Fibroblast of skin of back (primary cell): ENCODE measurements around the gene COX19.

Experiments used
- DNase-seq: peaks from one replicate; pipeline ENCODE4 v3.0.0-alpha.2; 2013

The COX19 gene

DNA sequence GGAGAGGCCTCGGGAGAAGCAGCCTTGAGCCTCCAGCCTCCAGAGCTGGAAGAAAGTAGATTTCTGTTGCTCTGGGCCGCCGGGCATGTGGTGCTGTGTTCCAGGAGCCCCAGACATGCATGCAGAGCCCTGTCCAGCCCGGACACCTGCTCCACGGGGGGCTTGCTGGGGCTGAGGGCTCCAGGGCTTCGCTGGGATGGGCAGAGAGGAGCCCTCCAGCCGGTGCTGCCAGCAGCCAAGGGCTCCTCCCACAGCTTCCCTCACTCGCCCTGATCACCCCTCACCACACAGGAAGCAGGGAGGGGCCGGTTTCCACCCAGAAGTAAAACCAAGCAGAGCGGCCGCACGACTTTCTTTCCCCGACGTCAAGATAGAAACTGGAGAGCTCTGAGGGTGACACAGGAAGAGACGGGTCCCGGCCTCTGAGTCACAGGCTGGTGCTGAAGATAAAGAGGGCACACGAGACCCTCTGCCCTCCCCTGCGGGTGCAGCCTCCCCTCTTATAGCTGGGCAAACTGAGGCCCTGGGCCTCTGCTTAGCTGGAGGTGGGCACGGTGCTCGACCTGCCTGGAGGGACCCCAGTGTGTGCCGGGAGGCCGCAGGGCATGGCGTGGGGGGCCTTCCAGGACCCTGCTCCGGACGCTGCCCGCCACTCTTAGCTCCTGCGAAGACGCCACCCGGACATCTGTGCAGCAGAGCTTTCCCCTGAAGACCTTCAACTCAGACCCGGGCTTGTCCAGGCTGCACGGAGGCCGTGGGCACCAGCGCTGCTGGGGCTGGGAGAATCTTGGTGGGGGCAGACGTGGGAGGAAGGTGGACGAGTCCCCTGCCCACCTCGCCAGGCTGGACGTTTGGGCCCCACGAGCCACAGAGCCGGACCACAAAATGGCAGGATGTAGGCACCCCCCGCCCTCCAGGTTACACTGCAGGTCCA is 52.0 kb downstream of the COX19 start:
- DNase-seq, result peak; percentile 66

DNA sequence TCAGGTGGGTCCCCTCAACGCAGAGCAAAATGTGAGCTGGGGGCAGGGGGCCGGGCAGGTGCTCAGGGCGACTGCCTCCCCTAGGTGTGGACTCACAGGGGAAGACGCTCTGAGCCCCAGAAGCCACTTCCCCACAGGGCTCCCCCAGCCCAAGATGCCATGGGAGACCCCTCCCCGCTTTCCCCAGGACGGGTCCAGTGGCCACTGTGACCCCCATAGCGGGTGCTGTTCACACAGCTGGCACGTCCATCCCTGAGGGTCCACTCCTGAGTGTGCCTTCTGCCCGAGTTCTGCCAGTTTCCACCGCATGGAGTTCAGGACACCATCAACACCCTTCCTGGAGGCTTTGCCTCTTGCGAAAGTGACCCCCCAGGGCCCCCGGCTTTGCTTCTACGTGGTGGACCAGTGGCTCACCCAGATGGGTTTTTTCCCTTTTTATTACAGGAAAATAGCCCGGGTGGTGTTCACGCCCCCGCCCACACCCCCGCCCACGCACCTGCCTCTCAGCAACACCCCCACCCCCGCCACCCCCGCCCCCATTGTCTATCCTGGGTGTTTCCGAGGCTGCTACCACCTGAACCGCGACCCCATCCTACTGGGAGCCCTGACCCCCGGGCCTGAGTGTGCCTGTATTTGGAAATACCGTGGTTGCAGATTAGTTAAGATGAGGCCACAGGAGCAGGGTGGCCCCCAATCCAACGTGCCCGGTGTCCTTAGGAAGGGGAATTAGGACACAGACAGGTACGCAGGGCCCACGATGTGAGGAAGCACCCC is 52.8 kb downstream of the COX19 start:
- no peak for DNase-seq

DNA sequence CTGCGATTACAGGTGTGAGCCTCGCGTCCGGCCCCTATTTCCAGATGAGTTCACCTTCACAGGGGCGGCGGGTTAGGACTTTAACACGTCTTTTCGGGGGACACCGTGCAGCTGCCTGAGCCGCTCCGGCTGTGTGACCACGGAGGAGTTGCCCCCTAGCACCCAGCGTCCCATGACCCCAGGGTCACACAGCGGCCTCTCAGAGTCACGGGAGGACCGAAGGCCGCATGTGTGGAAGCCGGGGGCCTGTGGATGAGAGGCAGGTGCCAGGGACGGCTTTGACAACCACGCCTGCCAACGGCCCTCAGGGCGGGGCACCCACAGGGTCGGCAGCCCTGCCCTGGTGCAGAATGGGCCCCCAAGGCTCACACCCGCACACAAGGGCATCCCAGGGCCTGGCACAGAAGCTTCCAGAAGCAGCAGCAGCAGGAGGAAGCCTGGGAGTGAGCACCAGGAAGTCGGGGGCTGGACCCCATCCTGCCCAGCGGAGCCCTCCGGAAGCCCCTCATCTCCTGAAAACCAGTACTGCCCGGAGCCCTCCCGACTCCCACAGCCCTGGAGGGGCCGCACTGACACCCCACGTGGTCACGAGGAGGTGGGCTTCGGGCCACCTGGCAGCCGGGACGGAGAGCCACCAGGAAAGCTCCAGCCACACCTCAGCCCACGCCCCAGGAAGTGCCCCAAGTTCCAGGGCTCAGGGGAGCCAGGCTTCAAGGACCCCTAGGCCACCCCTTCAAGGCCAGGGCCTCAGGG is 53.6 kb downstream of the COX19 start:
- DNase-seq, result no peak

DNA sequence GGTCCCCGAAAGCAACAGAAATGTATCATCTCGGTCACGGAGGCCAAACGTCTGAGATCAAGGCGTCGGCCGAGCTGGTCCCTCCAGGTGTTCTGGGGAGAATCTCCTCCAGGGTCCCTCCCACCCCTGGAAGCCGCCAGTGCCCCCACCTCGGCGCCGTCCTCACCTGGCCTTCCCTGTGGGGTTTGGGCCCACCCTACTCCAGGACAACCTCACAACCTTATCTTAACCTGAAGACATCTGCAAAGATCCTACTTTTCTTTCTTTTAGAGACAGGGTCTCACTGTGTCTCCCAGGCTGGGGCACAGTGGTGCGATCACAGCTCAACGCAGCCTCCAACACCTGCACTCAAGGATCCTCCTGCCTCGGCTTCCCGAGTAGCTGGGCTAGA is 54.3 kb downstream of the COX19 start:
- DNase-seq, result no peak

DNA sequence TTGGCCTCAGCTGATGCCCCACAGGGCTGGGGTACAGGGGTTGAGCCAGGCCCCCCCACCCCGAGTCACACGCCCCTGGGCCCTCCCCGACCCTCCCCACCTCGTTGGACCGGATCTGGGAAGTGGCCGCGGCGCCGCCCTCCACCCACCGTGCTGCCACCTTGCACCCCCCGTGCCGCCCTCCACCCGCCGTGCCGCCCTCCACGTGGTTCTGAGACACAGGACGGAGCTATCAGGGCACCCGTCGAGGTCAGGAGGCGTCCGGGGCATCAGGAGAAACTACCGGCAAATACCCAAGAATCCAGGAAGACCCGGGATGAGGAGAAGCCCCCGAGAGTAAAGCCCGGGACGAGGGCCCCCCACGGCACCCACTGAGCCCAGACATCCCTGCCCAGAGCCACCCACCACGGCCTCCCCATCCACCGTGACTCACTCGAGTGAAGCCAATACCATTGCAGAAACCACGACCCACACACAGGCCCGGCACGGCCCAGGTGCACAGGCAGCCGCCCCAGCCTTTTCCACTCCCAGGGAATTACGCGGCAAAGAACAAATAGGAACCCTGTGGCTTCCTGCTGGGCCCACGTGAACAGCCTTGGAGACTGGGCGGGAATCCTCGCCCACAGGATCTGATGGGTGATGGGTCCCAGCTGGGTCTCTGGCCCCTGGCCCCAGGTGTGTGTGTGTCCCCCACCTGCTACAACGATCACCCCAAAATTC is 54.8 kb downstream of the COX19 start:
- no peak for DNase-seq

DNA sequence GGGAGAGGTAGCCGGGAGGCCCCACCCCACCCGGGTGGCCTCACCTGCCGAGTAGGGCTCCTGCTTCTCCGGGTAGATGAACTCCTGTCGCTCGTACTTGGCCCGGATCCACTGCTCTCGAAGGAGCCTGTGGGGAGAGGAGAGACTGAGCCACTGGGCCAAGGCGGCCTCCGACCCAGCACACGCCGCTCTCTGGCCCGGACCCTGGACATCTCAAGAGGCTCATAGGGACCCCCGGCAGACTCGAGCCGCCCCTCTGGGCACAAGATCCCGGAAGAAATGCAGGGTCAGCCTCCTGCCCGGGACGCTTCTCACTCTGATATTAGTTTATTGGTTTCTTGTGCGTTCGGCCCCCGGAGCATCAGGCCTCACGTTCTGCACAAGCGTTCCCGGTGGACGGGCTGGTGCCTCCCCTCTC is 55.4 kb downstream of the COX19 start:
- no peak for DNase-seq

DNA sequence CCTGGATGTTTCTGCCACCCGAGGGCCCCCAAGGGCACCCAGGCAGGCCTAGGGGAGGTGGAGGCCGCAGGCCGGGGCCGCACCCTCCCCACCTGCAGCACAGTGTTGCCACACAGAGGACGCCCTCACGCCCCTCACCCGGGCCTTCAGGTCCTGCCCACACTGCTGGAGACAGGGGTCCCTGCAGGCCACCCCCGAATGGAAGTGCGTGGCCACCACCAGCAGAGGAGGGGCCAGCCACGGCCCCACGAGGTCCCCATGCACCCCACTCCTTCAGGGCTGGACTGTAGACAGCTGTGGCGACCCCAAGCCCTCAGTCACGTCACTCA is 56.3 kb downstream of the COX19 start:
- DNase-seq, result no peak

DNA sequence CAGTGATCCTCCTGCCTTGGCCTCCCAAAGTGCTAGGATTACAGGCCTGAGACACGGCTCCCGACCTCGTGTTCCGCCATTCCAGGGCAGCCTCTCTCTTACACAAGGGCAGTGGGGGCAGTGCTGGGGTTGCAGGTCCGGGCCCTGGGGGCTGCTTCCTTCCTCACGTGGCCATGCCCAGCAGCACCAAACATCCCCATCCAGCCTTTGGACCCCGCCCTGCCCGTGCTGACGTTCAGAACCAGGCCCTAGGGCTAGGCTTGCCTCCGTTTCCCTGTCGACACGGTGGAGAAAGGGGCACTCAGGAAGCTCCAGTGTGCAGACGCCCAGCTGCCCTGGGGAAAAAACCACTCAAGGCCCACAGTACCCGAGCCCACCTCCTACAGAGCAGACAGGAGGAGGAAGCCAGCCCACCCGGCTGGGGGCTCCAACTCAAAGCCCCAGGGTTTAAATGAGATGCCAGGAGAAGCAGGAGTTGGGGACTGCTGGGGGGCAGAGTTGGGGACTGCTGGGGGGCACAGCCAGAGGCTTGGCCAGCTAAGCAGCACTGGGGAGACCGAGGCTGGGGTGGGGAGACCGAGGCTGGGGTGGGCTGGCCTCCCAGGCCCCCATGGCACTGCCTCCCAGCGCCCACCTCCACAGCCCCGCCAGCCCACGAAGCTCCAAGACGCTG is 56.8 kb downstream of the COX19 start:
- no peak for DNase-seq

DNA sequence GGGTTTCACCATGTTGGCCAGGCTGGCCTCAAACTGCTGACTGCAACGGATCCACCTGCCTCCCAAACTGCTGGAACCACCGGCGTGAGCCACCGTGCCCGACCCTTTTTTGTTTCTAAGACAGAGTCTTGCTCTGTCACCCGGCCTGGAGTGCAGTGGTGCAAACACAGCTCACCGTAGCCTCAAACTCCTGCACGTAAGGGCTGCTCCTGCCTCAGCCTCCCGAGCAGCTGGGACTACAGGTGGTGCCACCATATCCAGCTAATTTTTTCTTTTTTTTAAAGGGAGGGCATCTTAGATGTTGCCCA is 57.3 kb downstream of the COX19 start:
- no peak for DNase-seq

DNA sequence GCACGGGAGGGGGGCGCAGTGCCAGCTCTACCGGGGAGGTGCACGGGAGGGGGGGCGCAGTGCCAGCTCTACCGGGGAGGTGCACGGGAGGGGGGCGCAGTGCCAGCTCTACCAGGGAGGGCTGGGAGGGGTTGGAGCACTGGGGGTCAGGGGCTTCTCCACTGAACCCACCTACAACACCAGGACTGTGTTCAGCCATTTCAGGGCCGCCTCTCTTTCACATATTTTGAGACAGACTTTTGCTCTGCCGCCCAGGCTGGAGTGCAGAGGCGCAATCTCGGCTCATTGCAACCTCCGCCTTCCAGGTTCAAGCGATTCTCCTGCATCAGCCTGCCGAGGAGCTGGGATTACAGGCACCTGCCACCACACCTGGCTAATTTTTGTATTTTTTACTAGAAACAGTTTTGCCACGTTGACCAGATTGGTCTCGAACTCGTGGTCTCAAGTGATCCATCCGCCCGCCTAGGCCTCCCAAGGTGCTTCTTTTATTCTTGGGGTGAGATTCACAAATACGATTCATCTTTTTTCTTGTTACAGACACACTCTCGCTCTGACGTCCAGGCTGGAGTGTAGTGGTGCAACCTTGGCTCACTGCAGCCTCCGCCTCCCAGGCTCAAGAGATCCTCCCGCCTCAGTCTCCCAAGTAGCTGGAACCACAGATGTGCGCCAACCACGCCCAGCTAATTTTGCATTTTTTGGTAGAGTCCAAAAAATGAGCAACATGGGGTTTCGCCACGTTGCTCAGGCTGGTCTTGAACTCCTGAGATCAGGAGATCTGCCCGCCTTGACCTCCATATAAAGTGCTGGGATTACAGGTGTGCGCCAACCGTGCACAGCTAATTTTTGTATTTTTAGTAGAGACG is 57.9 kb downstream of the COX19 start:
- no peak for DNase-seq

DNA sequence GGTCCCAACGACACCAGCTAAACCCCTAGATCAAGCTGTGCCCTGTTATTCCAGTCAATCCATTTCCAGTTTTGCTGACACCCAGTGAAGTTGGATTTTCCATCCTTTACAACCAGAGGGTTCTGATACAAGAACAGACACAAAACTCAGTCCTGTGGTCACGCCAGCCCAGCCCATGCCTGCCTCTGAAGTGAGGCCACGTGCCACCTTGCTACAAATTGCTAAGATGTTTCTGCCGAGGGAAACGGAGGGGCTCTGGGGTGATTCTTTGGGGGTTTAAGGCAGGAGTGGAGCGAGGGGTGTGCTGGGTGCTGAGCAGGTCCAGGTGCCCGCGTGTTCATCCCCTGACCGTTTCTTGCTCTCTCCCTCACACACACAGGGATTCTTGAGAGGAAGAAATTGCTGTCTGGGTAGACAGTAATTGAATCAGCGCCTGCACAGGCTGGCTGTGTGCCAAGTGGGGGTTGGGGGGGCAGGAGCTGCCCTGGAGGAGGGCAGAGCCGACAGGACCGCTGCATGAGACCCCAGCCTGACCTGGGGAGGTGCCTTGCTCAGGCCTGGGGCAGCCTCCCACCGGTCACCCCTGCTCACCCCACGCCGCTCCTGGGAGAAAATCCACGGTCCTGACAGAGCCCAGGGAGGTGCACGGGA is 58.9 kb downstream of the COX19 start:
- DNase-seq, result no peak
